ENCODE data around the gene LRP6. TPM values are rescaled to one million over a fixed set of nuclear protein-coding genes. Genes with fewer than 3 reads are reported as not detected.
"Not testable (repeated sequence)": the region's sequence is repeated elsewhere in the genome, so short reads cannot be mapped to it uniquely, and the experiment has no call there.

The LRP6 gene
- total RNA-seq (10 to 100 TPM; 36.5 to 57.0 TPM), polyA plus RNA-seq (10 to 100 TPM in 1 of 2 donors, 1 to 10 TPM in 1; 5.4 to 14.5 TPM)
- long read RNA-seq, donor 1, partial matches to known transcripts = 3 of 10 reads
- long read RNA-seq, donor 1, other reads (novel, unspliced or antisense) = 7 of 10 reads
- long read RNA-seq, donor 2, full-length matches to known transcripts = 3 of 25 reads
- long read RNA-seq, donor 2, partial matches to known transcripts = 8 of 25 reads
- long read RNA-seq, donor 2, other reads (novel, unspliced or antisense) = 14 of 25 reads

- no peaks in the 10 kb centered on the region for H3K36me3 ChIP-seq (ENCODE audit: control insufficient read depth in 1 of 2, insufficient read depth in 2 of 2, low read length in 1 of 2)
- H3K4me3 ChIP-seq (ENCODE audit: low read length in 2 of 2) = peak within 1 kb of the TSS; percentile 82 to 89
- H3K9me3 ChIP-seq (ENCODE audit: control insufficient read depth, low read length) = no peaks in the 10 kb centered on the region
- H3K4me1 ChIP-seq (ENCODE audit: control insufficient read depth in 1 of 2, insufficient read depth in 2 of 2, low read length in 2 of 2) = no peaks in the 10 kb centered on the region
- WGBS, 2 donors = 0% methylated on average over 83 to 92 of the region's 92 CpGs
- ATAC-seq (ENCODE audit: low FRiP score) (peak; percentile 98), DNase-seq (peak; percentile 94 to 96)
- intact Hi-C loops (cut with DNase I) = loop anchor here (5.0 to 10.0 kb wide), 3 partner anchors 58 to 82 kb away; no protein-coding TSS in a partner anchor
- no peaks in the 10 kb centered on the region for H3K27me3 ChIP-seq (ENCODE audit: control insufficient read depth in 1 of 2, insufficient read depth in 2 of 2, low read length in 1 of 2)
- H3K27ac ChIP-seq (ENCODE audit: low read depth in 1 of 2, low read length in 2 of 2) = peak within 1 kb of the TSS; percentile 50 to 100
These were observed at the start of gene LRP6 for GRCh38 chr12:12266873-12267741. Gene LRP6 (minus strand): TSS chr12:12267044. CDS start chr12:12266735, 309 bp downstream.

- H3K27ac ChIP-seq (ENCODE audit: low read depth in 1 of 2, low read length in 2 of 2) = no peak overlapping the region
- no peak overlapping the region for H3K4me3 ChIP-seq (ENCODE audit: low read length in 2 of 2)
- no peaks in the 10 kb centered on the region for H3K4me1 ChIP-seq (ENCODE audit: control insufficient read depth in 1 of 2, insufficient read depth in 2 of 2, low read length in 2 of 2)
- intact Hi-C loops (cut with DNase I) = no loop called here
- DNase-seq (no peak), ATAC-seq (ENCODE audit: low FRiP score) (no peak)
- H3K9me3 ChIP-seq (ENCODE audit: control insufficient read depth, low read length) = no peaks in the 10 kb centered on the region
- no peaks in the 10 kb centered on the region for H3K36me3 ChIP-seq (ENCODE audit: control insufficient read depth in 1 of 2, insufficient read depth in 2 of 2, low read length in 1 of 2)
- H3K27me3 ChIP-seq (ENCODE audit: control insufficient read depth in 1 of 2, insufficient read depth in 2 of 2, low read length in 1 of 2) = no peaks in the 10 kb centered on the region
These were observed 49.0 kb upstream of the LRP6 start for GRCh38 chr12:12315838-12316237.

- DNase-seq; H3K27me3 ChIP-seq (ENCODE audit: control insufficient read depth in 1 of 2, insufficient read depth in 2 of 2, low read length in 1 of 2); H3K4me3 ChIP-seq (ENCODE audit: low read length in 2 of 2); H3K36me3 ChIP-seq (ENCODE audit: control insufficient read depth in 1 of 2, insufficient read depth in 2 of 2, low read length in 1 of 2); intact Hi-C loops (cut with DNase I); H3K9me3 ChIP-seq (ENCODE audit: control insufficient read depth, low read length); H3K27ac ChIP-seq (ENCODE audit: low read depth in 1 of 2, low read length in 2 of 2); H3K4me1 ChIP-seq (ENCODE audit: control insufficient read depth in 1 of 2, insufficient read depth in 2 of 2, low read length in 2 of 2); ATAC-seq (ENCODE audit: low FRiP score): not testable (repeated sequence)
- 86 to 89% methylated on average over 10 of the region's 10 CpGs for WGBS, 2 donors
These were observed 43.9 kb upstream of the LRP6 start for GRCh38 chr12:12310695-12311094.

- intact Hi-C loops (cut with DNase I) = no loop called here
- Histone ChIP-seq H3K36me3 (ENCODE audit: control insufficient read depth in 1 of 2, insufficient read depth in 2 of 2, low read length in 1 of 2) (no peaks in the 10 kb centered on the region), H3K4me3 (ENCODE audit: low read length in 2 of 2) (no peak overlapping the region), H3K9me3 (ENCODE audit: control insufficient read depth, low read length) (no peaks in the 10 kb centered on the region), H3K27ac (ENCODE audit: low read depth in 1 of 2, low read length in 2 of 2) (no peak overlapping the region), H3K27me3 (ENCODE audit: control insufficient read depth in 1 of 2, insufficient read depth in 2 of 2, low read length in 1 of 2) (no peaks in the 10 kb centered on the region), H3K4me1 (ENCODE audit: control insufficient read depth in 1 of 2, insufficient read depth in 2 of 2, low read length in 2 of 2) (no peaks in the 10 kb centered on the region)
- no peak for DNase-seq
- 85 to 87% methylated on average over 7 of the region's 7 CpGs for WGBS, 2 donors
- no peak for ATAC-seq (ENCODE audit: low FRiP score)
These were observed 38.9 kb upstream of the LRP6 start for GRCh38 chr12:12305568-12306300.

GRCh38 chr12:12302976-12303375 lies 36.1 kb upstream of the LRP6 start:
- 96 to 98% methylated on average over 2 of the region's 2 CpGs for WGBS, 2 donors
- H3K9me3 ChIP-seq (ENCODE audit: control insufficient read depth, low read length) = no peaks in the 10 kb centered on the region
- intact Hi-C loops (cut with DNase I) = no loop called here

GRCh38 chr12:12301122-12301521 lies 34.3 kb upstream of the LRP6 start:
- H3K36me3 ChIP-seq (ENCODE audit: control insufficient read depth in 1 of 2, insufficient read depth in 2 of 2, low read length in 1 of 2) = no peaks in the 10 kb centered on the region
- no peaks in the 10 kb centered on the region for H3K27me3 ChIP-seq (ENCODE audit: control insufficient read depth in 1 of 2, insufficient read depth in 2 of 2, low read length in 1 of 2)
- H3K4me3 ChIP-seq (ENCODE audit: low read length in 2 of 2) = no peak overlapping the region
- H3K4me1 ChIP-seq (ENCODE audit: control insufficient read depth in 1 of 2, insufficient read depth in 2 of 2, low read length in 2 of 2) = no peaks in the 10 kb centered on the region
- intact Hi-C loops (cut with DNase I) = no loop called here
- no peak overlapping the region for H3K27ac ChIP-seq (ENCODE audit: low read depth in 1 of 2, low read length in 2 of 2)
- DNase-seq (no peak), ATAC-seq (ENCODE audit: low FRiP score) (no peak)
- 94% methylated on average over 2 of the region's 2 CpGs for WGBS, 2 donors
- no peaks in the 10 kb centered on the region for H3K9me3 ChIP-seq (ENCODE audit: control insufficient read depth, low read length)

More at GRCh38 chr12:12302976-12303375, 36.1 kb upstream of the LRP6 start:
- no peak overlapping the region for H3K4me3 ChIP-seq (ENCODE audit: low read length in 2 of 2)
- ATAC-seq (ENCODE audit: low FRiP score) (no peak), DNase-seq (no peak)
- H3K27ac ChIP-seq (ENCODE audit: low read depth in 1 of 2, low read length in 2 of 2) = no peak overlapping the region
- H3K36me3 ChIP-seq (ENCODE audit: control insufficient read depth in 1 of 2, insufficient read depth in 2 of 2, low read length in 1 of 2) = no peaks in the 10 kb centered on the region
- no peaks in the 10 kb centered on the region for H3K4me1 ChIP-seq (ENCODE audit: control insufficient read depth in 1 of 2, insufficient read depth in 2 of 2, low read length in 2 of 2)
- no peaks in the 10 kb centered on the region for H3K27me3 ChIP-seq (ENCODE audit: control insufficient read depth in 1 of 2, insufficient read depth in 2 of 2, low read length in 1 of 2)

GRCh38 chr12:12297201-12297830 lies 30.5 kb upstream of the LRP6 start:
- Histone ChIP-seq H3K36me3 (ENCODE audit: control insufficient read depth in 1 of 2, insufficient read depth in 2 of 2, low read length in 1 of 2) (no peaks in the 10 kb centered on the region), H3K9me3 (ENCODE audit: control insufficient read depth, low read length) (no peaks in the 10 kb centered on the region), H3K27ac (ENCODE audit: low read depth in 1 of 2, low read length in 2 of 2) (no peak overlapping the region), H3K4me3 (ENCODE audit: low read length in 2 of 2) (no peak overlapping the region), H3K4me1 (ENCODE audit: control insufficient read depth in 1 of 2, insufficient read depth in 2 of 2, low read length in 2 of 2) (peaks cover 0 to 3% of the 10 kb centered on the region in 2 donors), H3K27me3 (ENCODE audit: control insufficient read depth in 1 of 2, insufficient read depth in 2 of 2, low read length in 1 of 2) (no peaks in the 10 kb centered on the region)
- DNase-seq (no peak), ATAC-seq (ENCODE audit: low FRiP score) (no peak)
- intact Hi-C loops (cut with DNase I) = no loop called here
- 83 to 84% methylated on average over 8 of the region's 8 CpGs for WGBS, 2 donors

- H3K4me3 ChIP-seq (ENCODE audit: low read length in 2 of 2) = no peak overlapping the region
- no peak overlapping the region for H3K27ac ChIP-seq (ENCODE audit: low read depth in 1 of 2, low read length in 2 of 2)
- ATAC-seq (ENCODE audit: low FRiP score) = peak; percentile 48
- 44 to 53% methylated on average over 5 of the region's 5 CpGs for WGBS, 2 donors
- DNase-seq = peak in 1 of 2 donors; percentile 53
- no peaks in the 10 kb centered on the region for H3K36me3 ChIP-seq (ENCODE audit: control insufficient read depth in 1 of 2, insufficient read depth in 2 of 2, low read length in 1 of 2)
- H3K9me3 ChIP-seq (ENCODE audit: control insufficient read depth, low read length) = no peaks in the 10 kb centered on the region
- no peaks in the 10 kb centered on the region for H3K27me3 ChIP-seq (ENCODE audit: control insufficient read depth in 1 of 2, insufficient read depth in 2 of 2, low read length in 1 of 2)
- H3K4me1 ChIP-seq (ENCODE audit: control insufficient read depth in 1 of 2, insufficient read depth in 2 of 2, low read length in 2 of 2) = peaks cover 0 to 3% of the 10 kb centered on the region in 2 donors
- intact Hi-C loops (cut with DNase I) = no loop called here
These were observed 27.6 kb upstream of the LRP6 start for GRCh38 chr12:12294215-12295005.
